Astrocyte of the spinal cord (primary cell): ENCODE measurements around the gene MELTF.
"Not testable (repeated sequence)": the region's sequence is repeated elsewhere in the genome, so short reads cannot be mapped to it uniquely, and the experiment has no call there.

Experiments
- DNase-seq: peaks from one replicate; pipeline ENCODE4 v3.0.0; 2011; ENCODE audit warnings: low read depth, low spot score
- H3K4me3 ChIP-seq: 2 replicates; pipeline ENCODE4 v1.5.1; 2011; ENCODE audit warnings: low read depth, mild to moderate bottlenecking, low read length, moderate library complexity
- CTCF ChIP-seq: IDR thresholded peaks from 2 replicates; pipeline ENCODE4 v1.5.1; 2012; ENCODE audit warnings: low read depth, mild to moderate bottlenecking, low read length, inconsistent platforms
- in situ Hi-C: cut with HindIII; loops from 2 replicates; pipeline ENCODE4 v1.10.0; 2017; ENCODE audit warnings: low sequenced_read_pairs

The MELTF gene

DNA sequence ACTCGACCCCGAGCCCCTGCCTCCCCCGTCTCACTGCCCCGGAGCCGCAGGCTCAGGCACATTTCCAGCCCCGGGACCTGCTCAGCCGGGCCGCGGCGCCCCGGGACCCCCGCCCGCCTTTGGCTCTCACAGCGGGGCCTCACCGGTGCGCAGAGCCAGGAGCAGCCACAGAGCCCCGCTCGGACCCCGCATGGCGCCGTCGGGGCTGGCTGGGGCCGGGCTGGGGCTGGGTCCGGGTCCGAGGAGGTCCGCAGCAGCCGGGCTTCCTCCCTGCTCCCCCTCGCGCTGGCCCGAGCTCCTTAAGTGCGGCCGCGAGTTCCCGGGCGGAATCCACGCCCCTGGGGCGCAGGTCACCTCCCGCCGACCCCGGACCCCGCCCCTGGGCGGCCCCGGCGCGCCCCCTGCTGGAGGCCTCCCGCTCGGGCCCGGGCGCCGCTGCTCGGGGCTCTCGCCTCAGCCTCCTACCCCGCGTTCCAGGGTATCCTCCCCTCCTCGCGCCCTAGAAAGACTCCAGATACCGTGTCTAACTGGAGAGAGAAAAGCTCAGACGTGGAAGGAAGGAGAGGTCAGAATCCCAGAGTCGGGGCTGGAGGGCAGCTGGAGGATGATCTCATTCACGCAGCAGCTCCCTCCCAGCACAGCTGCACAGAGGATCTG is at the start of gene MELTF:
Gene MELTF (minus strand): TSS at position 307 of the 657 bp plus-strand sequence. CDS start 115 bp downstream, at position 192.
- DNase-seq: peak; percentile 27
- TF ChIP-seq CTCF: peak; percentile 52
- peak within 1 kb of the TSS; percentile 20 for H3K4me3 ChIP-seq
- in situ Hi-C loops: no loop called here

DNA sequence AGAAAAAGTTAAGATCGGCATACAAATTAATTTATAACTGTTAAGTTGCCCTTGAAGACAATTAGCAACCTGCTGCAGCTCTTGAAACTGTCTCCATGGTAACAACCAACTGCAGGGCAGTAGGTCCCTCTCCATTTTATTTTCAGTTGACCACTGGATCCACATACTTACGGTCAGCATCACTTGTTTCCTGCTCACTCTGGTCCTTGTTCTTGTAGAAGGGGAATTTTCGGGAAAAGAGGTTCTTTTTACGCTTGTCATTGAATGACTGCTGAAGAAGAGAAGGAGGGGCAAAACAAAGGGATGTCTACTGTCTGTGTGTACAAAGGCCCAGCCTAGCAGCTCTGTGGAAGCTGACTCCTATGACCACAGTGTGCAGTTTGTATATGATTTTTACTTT is 46.8 kb upstream of the MELTF start:
- DNase-seq: no peak
- in situ Hi-C loops: no loop called here
- TF ChIP-seq CTCF: no peak
- H3K4me3 ChIP-seq: no peak overlapping the region

GRCh38 chr3:197068077-197068476 is 38.5 kb upstream of the MELTF start:
- TF ChIP-seq CTCF: no peak
- in situ Hi-C loops: no loop called here
- DNase-seq: no peak

GRCh38 chr3:197064771-197065170 is 35.2 kb upstream of the MELTF start:
- no peak overlapping the region for H3K4me3 ChIP-seq
- no peak for DNase-seq
- TF ChIP-seq CTCF: no peak

More at GRCh38 chr3:197068077-197068476, 38.5 kb upstream of the MELTF start:
- H3K4me3 ChIP-seq: no peak overlapping the region

DNA sequence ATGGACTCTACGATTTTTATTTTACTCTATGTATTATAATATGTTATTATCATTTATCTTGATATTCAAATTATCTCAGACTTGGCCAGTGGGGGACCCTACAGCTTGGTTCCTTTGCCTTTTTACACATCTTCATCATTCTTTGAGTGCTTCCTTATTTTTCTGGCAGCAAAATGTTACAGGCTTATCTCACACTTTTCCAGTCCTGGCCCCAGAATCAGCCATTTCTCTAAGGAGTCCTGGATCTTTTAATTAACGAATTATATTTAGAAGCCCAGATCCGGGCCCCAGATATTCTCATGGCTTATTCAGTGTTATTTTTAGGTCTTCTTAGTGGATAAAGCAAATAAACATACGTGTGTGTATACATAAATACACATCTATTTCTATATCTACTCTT is 32.8 kb upstream of the MELTF start:
- in situ Hi-C loops: no loop called here
- TF ChIP-seq CTCF: no peak
- H3K4me3 ChIP-seq: no peak overlapping the region
- DNase-seq: no peak

More at GRCh38 chr3:197064771-197065170, 35.2 kb upstream of the MELTF start:
- in situ Hi-C loops: no loop called here

- H3K4me3 ChIP-seq, in situ Hi-C loops: not testable (repeated sequence)
These were observed 22.0 kb upstream of the MELTF start for GRCh38 chr3:197051637-197052036.

GRCh38 chr3:197050511-197050910 is 20.9 kb upstream of the MELTF start:
- no peak for DNase-seq
- no peak for TF ChIP-seq CTCF
- in situ Hi-C loops: no loop called here
- H3K4me3 ChIP-seq: no peak overlapping the region

More at GRCh38 chr3:197051637-197052036, 22.0 kb upstream of the MELTF start:
- DNase-seq: not testable (repeated sequence)
